ENCODE measurements around the gene FARP2.

DNA sequence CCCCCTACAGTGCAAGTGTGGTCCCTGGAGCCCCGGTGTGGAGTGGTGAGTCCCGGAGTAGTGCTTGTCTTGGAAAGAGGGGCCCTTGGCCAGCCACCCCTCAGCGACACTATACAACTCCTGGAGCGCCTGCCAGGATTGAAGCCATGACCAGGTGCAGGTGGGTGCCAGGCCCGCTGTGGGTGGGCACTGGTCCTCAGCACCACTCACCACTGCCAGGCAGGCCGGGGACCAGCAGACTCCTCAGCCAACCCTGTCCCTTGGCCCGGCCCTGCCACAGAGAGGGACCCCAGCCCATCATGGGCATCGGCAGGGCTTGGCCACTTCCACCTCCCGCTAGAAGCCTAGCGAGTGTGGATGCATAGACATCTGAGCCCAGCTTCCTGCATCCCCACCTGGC is 110.1 kb downstream of the FARP2 start:
- no peak for TF ChIP-seq POLR2A (IDR thresholded peaks at IDR 0.05)
- TF ChIP-seq, protein P1, sequence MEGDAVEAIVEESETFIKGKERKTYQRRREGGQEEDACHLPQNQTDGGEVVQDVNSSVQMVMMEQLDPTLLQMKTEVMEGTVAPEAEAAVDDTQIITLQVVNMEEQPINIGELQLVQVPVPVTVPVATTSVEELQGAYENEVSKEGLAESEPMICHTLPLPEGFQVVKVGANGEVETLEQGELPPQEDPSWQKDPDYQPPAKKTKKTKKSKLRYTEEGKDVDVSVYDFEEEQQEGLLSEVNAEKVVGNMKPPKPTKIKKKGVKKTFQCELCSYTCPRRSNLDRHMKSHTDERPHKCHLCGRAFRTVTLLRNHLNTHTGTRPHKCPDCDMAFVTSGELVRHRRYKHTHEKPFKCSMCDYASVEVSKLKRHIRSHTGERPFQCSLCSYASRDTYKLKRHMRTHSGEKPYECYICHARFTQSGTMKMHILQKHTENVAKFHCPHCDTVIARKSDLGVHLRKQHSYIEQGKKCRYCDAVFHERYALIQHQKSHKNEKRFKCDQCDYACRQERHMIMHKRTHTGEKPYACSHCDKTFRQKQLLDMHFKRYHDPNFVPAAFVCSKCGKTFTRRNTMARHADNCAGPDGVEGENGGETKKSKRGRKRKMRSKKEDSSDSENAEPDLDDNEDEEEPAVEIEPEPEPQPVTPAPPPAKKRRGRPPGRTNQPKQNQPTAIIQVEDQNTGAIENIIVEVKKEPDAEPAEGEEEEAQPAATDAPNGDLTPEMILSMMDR (IDR thresholded peaks at IDR 0.05), result no peak

Data from body of pancreas (tissue), 4 donors.